ENCODE data around the gene CA14. TPM values are rescaled to one million over a fixed set of nuclear protein-coding genes. Genes with fewer than 3 reads are reported as not detected.
"Not testable (repeated sequence)": the region's sequence is repeated elsewhere in the genome, so short reads cannot be mapped to it uniquely, and the experiment has no call there.

CA14 gene
- total RNA-seq, 1 donor from 2014 or later: not detected

DNA sequence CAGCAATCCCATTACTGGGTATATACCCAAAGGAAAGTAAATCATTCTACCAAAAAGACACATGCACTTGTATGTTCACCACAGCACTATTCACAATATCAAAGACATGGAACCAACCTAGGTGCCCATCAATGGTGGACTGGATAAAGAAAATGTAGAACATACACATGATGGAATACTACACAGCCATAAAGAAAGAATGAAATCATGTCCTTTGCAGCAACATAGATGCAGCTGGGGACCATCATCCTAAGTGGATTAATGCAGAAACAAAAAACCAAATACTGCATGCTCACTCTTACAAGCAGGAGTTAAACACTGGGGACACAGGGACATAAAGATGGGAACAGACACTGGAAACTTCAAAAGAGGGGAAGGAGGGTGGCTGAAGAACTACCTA is 30.3 kb upstream of the CA14 start:
- Mint-ChIP-seq H3K27ac (no peak overlapping the region), H3K9me3 (no peaks in the 10 kb centered on the region), H3K27me3 (ENCODE audit: low read depth) (no peaks in the 10 kb centered on the region), H3K4me3 (ENCODE audit: low read depth) (no peak overlapping the region), H3K4me1 (ENCODE audit: low read depth) (peaks cover 10% of the 10 kb centered on the region), H3K36me3 (ENCODE audit: low read depth) (peaks cover 75% of the 10 kb centered on the region)
- intact Hi-C loops (cut with micrococcal nuclease): no loop called here
- no peak for DNase-seq (ENCODE audit: low spot score)

GRCh38 chr1:150228246-150228645 is 29.3 kb upstream of the CA14 start:
- intact Hi-C loops (cut with micrococcal nuclease); DNase-seq (ENCODE audit: low spot score); H3K27me3 Mint-ChIP-seq (ENCODE audit: low read depth); H3K27ac Mint-ChIP-seq; H3K9me3 Mint-ChIP-seq; H3K4me3 Mint-ChIP-seq (ENCODE audit: low read depth): not testable (repeated sequence)
- peaks cover 70% of the 10 kb centered on the region for H3K36me3 Mint-ChIP-seq (ENCODE audit: low read depth)
- H3K4me1 Mint-ChIP-seq (ENCODE audit: low read depth): peaks cover 17% of the 10 kb centered on the region

DNA sequence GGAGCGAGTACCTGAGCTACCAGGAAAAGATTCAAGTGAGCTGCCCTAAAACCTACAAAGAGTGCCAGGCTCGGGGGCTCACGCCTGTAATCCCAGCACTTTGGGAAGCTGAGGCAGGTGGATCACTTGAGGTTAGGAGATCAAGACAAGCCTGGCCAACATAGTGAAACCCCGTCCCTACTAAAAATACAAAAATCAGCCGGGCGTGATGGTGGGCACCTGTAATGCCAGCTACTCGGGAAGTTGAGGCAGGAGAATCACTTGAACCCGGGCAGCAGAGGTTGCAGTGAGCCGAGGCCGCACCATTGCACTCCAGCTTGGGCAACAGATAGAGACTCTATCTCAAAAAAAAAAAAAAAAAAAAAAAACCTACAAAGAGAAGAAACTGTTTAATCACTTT is 24.7 kb upstream of the CA14 start:
- intact Hi-C loops (cut with micrococcal nuclease): loop anchor here (10.0 kb wide), 1 partner anchor 922 kb away; the partner anchor contains the start of gene TNFAIP8L2
- H3K27me3 Mint-ChIP-seq (ENCODE audit: low read depth); H3K9me3 Mint-ChIP-seq; H3K4me3 Mint-ChIP-seq (ENCODE audit: low read depth); DNase-seq (ENCODE audit: low spot score): not testable (repeated sequence)
- H3K27ac Mint-ChIP-seq: peak overlapping the region; percentile 97
- peaks cover 41% of the 10 kb centered on the region for H3K36me3 Mint-ChIP-seq (ENCODE audit: low read depth)
- peaks cover 14% of the 10 kb centered on the region for H3K4me1 Mint-ChIP-seq (ENCODE audit: low read depth)

- Mint-ChIP-seq H3K36me3 (ENCODE audit: low read depth) (peaks cover 35% of the 10 kb centered on the region), H3K27me3 (ENCODE audit: low read depth) (no peaks in the 10 kb centered on the region), H3K4me3 (ENCODE audit: low read depth) (no peak overlapping the region), H3K4me1 (ENCODE audit: low read depth) (peaks cover 14% of the 10 kb centered on the region), H3K27ac (peak overlapping the region; percentile 97), H3K9me3 (no peaks in the 10 kb centered on the region)
- no peak for DNase-seq (ENCODE audit: low spot score)
- intact Hi-C loops (cut with micrococcal nuclease): loop anchor here (1.0 to 10.0 kb wide), 3 partner anchors 88 to 921 kb away; partner anchors contain the start of genes PRPF3, TNFAIP8L2 and VPS45
Observed at GRCh38 chr1:150233359-150234308, 23.9 kb upstream of the CA14 start.

- Mint-ChIP-seq H3K9me3 (no peaks in the 10 kb centered on the region), H3K27me3 (ENCODE audit: low read depth) (no peaks in the 10 kb centered on the region), H3K36me3 (ENCODE audit: low read depth) (peaks cover 31% of the 10 kb centered on the region), H3K4me3 (ENCODE audit: low read depth) (no peak overlapping the region), H3K4me1 (ENCODE audit: low read depth) (peaks cover 14% of the 10 kb centered on the region), H3K27ac (peak overlapping the region; percentile 97)
- DNase-seq (ENCODE audit: low spot score): no peak
- intact Hi-C loops (cut with micrococcal nuclease): loop anchor here (1.0 to 10.0 kb wide), 3 partner anchors 87 to 921 kb away; partner anchors contain the start of genes PRPF3, TNFAIP8L2 and VPS45
Observed at GRCh38 chr1:150234309-150234565, 23.3 kb upstream of the CA14 start.

- Mint-ChIP-seq H3K4me3 (ENCODE audit: low read depth) (no peak overlapping the region), H3K27me3 (ENCODE audit: low read depth) (no peaks in the 10 kb centered on the region), H3K4me1 (ENCODE audit: low read depth) (peaks cover 16% of the 10 kb centered on the region), H3K27ac (peak overlapping the region; percentile 97), H3K9me3 (no peaks in the 10 kb centered on the region), H3K36me3 (ENCODE audit: low read depth) (peaks cover 31% of the 10 kb centered on the region)
- DNase-seq (ENCODE audit: low spot score): peak; percentile 91
- intact Hi-C loops (cut with micrococcal nuclease): loop anchor here (1.0 to 10.0 kb wide), 6 partner anchors 48 to 920 kb away; partner anchors contain the start of genes CIART, OTUD7B, PRPF3 and TNFAIP8L2
Observed at GRCh38 chr1:150234566-150235293, 22.8 kb upstream of the CA14 start.

DNA sequence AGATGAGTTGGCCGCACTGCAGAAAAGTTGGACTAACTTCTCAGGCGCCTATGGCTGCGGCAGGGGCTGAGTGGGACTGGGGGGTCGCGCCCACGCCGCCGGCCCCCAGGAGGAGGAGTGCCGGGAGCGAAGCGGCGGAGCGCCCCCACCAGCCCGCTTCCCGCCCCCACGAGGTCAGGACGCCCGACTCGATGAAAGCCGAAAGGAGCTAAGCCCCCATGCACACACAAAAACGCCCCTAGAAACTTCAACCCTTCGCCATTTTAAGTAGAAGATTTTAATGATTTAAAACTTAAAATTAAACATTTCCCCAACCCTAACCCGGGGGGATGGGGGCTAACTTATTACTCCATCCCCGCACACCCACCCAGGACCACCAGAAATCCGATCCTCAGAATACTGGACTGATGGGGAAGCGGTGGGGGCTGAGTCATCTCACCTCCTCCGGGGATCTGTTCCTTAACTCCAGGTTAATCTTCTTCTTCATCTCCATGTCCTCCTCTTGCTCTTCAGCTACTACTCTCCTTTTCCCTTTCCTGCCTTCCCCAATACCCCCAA is 22.2 kb upstream of the CA14 start:
- Mint-ChIP-seq H3K27ac (no peak overlapping the region), H3K36me3 (ENCODE audit: low read depth) (peaks cover 26% of the 10 kb centered on the region), H3K9me3 (no peaks in the 10 kb centered on the region), H3K4me1 (ENCODE audit: low read depth) (peaks cover 18% of the 10 kb centered on the region), H3K27me3 (ENCODE audit: low read depth) (no peaks in the 10 kb centered on the region), H3K4me3 (ENCODE audit: low read depth) (no peak overlapping the region)
- DNase-seq (ENCODE audit: low spot score): peak; percentile 22
- intact Hi-C loops (cut with micrococcal nuclease): loop anchor here (2.0 to 10.0 kb wide), 5 partner anchors 47 to 919 kb away; partner anchors contain the start of genes CIART, OTUD7B, TNFAIP8L2 and VPS45

DNA sequence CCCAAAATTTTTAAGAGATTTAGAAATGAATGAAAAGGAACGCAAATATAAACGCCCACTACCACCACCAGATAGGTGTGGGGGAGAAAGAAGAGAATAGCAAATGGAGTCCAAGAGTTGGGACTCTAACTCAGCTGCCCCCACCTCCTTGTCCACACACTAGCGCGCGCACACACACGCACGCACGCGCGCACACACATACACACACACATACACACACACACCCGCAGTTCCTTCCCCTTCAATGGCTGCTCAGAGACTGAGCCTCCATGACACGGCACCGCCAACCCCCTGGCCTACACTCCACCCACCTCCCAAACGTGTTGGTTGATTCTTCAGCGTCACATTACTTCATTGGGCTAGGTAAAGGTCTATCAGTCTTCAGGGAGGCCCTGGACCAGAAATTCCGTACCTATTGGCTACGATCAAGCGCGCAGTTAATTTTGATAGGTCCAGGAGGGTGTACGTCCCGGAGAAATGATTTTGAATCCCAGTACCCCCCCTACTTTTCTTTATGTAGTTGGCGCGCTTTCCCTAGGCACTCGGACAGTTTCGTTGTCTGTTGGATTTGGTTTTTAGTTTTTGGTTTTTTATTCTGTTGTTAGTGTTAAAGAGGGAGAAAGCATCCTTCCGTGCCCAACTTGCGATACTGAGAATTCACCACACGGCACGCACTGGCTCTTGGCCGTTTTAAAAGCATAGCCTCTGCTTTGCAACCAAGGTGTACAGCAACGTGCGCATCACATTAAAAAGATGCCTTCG is 21.5 kb upstream of the CA14 start, which contains the start of gene ANP32E:
Gene ANP32E, minus strand, starts transcription at position 261 of the 762 bp plus-strand sequence. CDS start 326 bp downstream, outside the sequence.
- peak; percentile 95 for DNase-seq (ENCODE audit: low spot score)
- peaks cover 18% of the 10 kb centered on the region for H3K4me1 Mint-ChIP-seq (ENCODE audit: low read depth)
- no peaks in the 10 kb centered on the region for H3K9me3 Mint-ChIP-seq
- peaks cover 19% of the 10 kb centered on the region for H3K36me3 Mint-ChIP-seq (ENCODE audit: low read depth)
- intact Hi-C loops (cut with micrococcal nuclease): loop anchor here (1.0 to 10.0 kb wide), 7 partner anchors 23 to 919 kb away; partner anchors contain the start of genes APH1A, CIART, OTUD7B and TNFAIP8L2
- H3K27me3 Mint-ChIP-seq (ENCODE audit: low read depth): peaks cover 1% of the 10 kb centered on the region
- H3K4me3 Mint-ChIP-seq (ENCODE audit: low read depth): no peak within 1 kb of the TSS
- H3K27ac Mint-ChIP-seq: peak within 1 kb of the TSS; percentile 97

DNA sequence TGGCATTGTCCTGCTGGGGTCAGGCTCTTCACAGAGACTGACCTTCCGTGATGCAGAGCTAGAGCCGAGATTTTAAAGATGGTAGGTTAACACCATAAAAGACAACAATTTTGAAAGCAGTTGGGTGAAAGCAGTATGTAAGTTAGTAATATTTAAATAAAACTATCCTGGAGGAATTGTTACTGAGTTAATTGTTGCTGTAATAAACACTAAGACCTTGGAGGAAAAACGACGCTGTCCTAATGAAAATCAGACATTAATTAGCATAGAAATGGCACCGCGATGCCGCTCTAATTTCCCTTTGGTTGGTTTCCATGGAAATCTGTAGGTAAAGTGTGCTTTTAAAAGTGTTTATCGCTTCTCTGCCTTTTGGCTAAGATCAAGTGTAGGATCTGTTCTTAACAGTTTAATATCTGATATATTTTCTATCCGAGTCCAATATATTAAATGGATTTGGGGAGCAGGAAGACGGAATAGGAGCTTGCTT is 20.9 kb upstream of the CA14 start:
- no peak for DNase-seq (ENCODE audit: low spot score)
- Mint-ChIP-seq H3K27ac (no peak overlapping the region), H3K36me3 (ENCODE audit: low read depth) (peaks cover 16% of the 10 kb centered on the region), H3K4me1 (ENCODE audit: low read depth) (peaks cover 18% of the 10 kb centered on the region), H3K27me3 (ENCODE audit: low read depth) (peaks cover 1% of the 10 kb centered on the region), H3K4me3 (ENCODE audit: low read depth) (no peak overlapping the region), H3K9me3 (no peaks in the 10 kb centered on the region)
- intact Hi-C loops (cut with micrococcal nuclease): loop anchor here (1.0 to 10.0 kb wide), 6 partner anchors 23 to 918 kb away; partner anchors contain the start of genes APH1A, CIART, OTUD7B and TNFAIP8L2

GRCh38 chr1:150237176-150237575 is 20.4 kb upstream of the CA14 start:
- H3K27ac Mint-ChIP-seq: not testable (repeated sequence)
- intact Hi-C loops (cut with micrococcal nuclease): loop anchor here (2.0 to 10.0 kb wide), 5 partner anchors 32 to 918 kb away; partner anchors contain the start of genes APH1A, CIART, OTUD7B and TNFAIP8L2

GRCh38 chr1:150237746-150238145 is 19.8 kb upstream of the CA14 start:
- H3K4me3 Mint-ChIP-seq (ENCODE audit: low read depth): peak overlapping the region; percentile 9
- peaks cover 16% of the 10 kb centered on the region for H3K4me1 Mint-ChIP-seq (ENCODE audit: low read depth)
- no peak for DNase-seq (ENCODE audit: low spot score)
- intact Hi-C loops (cut with micrococcal nuclease): loop anchor here (2.0 to 10.0 kb wide), 5 partner anchors 31 to 917 kb away; partner anchors contain the start of genes APH1A, CIART, OTUD7B and TNFAIP8L2
- peak overlapping the region; percentile 25 for H3K27ac Mint-ChIP-seq
- peaks cover 1% of the 10 kb centered on the region for H3K27me3 Mint-ChIP-seq (ENCODE audit: low read depth)
- peaks cover 13% of the 10 kb centered on the region for H3K36me3 Mint-ChIP-seq (ENCODE audit: low read depth)
- no peaks in the 10 kb centered on the region for H3K9me3 Mint-ChIP-seq

More at GRCh38 chr1:150237176-150237575, 20.4 kb upstream of the CA14 start:
- not testable (repeated sequence) for DNase-seq (ENCODE audit: low spot score); H3K9me3 Mint-ChIP-seq; H3K4me3 Mint-ChIP-seq (ENCODE audit: low read depth); H3K27me3 Mint-ChIP-seq (ENCODE audit: low read depth)
- Mint-ChIP-seq H3K4me1 (ENCODE audit: low read depth) (peaks cover 18% of the 10 kb centered on the region), H3K36me3 (ENCODE audit: low read depth) (peaks cover 13% of the 10 kb centered on the region)
